PC-3 (cell line): ENCODE data around the gene SYTL1.

Experiments used
- EZH2 ChIP-seq: fragments of 300-600 bp; sonication (generic); IDR thresholded peaks from one replicate; pipeline ENCODE4 v1.6.1; 2017; ENCODE audit warnings: antibody characterized with exemption, mild to moderate bottlenecking, low read length; ENCODE audit not compliant: unreplicated experiment
- TF ChIP-seq, protein P1 (sequence below): fragments of 300-600 bp; sonication (generic); conservative IDR thresholded peaks from 2 replicates; pipeline ENCODE4 v1.5.1; 2017; ENCODE audit warnings: antibody characterized with exemption, low read depth, mild to moderate bottlenecking, low read length

DNA sequence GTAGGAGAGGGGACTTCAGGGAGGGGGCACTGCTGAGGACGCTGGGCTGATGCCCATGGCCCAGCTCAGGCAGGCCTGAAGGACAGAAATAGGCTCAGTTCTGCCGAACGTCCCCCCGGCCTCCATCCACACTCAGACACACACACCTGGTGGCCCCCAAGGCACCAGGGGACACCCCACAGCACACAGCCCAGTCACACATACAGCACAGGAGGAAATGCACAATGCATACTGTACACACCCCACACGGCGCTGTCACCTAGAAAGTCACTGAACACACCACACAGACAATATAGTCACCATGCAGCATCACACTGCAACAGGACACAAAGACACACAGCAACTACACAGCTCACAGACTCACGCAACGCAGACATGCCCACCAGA is 562 bp downstream of the SYTL1 start:
- TF ChIP-seq EZH2 = no peak
- TF ChIP-seq, protein P1, sequence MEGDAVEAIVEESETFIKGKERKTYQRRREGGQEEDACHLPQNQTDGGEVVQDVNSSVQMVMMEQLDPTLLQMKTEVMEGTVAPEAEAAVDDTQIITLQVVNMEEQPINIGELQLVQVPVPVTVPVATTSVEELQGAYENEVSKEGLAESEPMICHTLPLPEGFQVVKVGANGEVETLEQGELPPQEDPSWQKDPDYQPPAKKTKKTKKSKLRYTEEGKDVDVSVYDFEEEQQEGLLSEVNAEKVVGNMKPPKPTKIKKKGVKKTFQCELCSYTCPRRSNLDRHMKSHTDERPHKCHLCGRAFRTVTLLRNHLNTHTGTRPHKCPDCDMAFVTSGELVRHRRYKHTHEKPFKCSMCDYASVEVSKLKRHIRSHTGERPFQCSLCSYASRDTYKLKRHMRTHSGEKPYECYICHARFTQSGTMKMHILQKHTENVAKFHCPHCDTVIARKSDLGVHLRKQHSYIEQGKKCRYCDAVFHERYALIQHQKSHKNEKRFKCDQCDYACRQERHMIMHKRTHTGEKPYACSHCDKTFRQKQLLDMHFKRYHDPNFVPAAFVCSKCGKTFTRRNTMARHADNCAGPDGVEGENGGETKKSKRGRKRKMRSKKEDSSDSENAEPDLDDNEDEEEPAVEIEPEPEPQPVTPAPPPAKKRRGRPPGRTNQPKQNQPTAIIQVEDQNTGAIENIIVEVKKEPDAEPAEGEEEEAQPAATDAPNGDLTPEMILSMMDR = no peak
